OCI-LY7 (cell line): ENCODE data around the gene FAM9C. TPM values are rescaled to one million over a fixed set of nuclear protein-coding genes. Genes with fewer than 3 reads are reported as not detected.

Experiments
- BruUV-seq: library from RNA; stranded (reverse); fragments of 400-500 nt; replicated peaks from 2 replicates; lab custom pipeline; 2021; lab: Mats Ljungman, UMichigan
- CTCF ChIA-PET: fragments of 300-600 bp; sonication (Branson Sonifier 250); formaldehyde crosslinking; loops from one replicate; lab custom pipeline; 2022; ENCODE audit warnings: antibody characterized with exemption; ENCODE audit not compliant: unreplicated experiment; lab: Charles Lee
- POLR2A ChIA-PET: fragments of 300-600 bp; sonication (Branson Sonifier 250); formaldehyde crosslinking; loops from one replicate; lab custom pipeline; 2022; ENCODE audit warnings: antibody characterized with exemption; lab: Charles Lee
- DNase-seq: peaks from one replicate; pipeline ENCODE4 v3.0.0-alpha.2; 2015; ENCODE audit warnings: low spot score
- H2AFZ ChIP-seq: fragments of 200-600 bp; sonication (generic), shearing (Covaris generic); 2 replicates; pipeline ENCODE4 v1.6.1; 2014; ENCODE audit warnings: mild to moderate bottlenecking, antibody characterized with exemption, low read length, moderate library complexity
- H3K27ac ChIP-seq: fragments of 200-600 bp; sonication (generic); 2 replicates; pipeline ENCODE4 v1.5.1; 2014; ENCODE audit warnings: mixed run types, low read depth, mild to moderate bottlenecking, moderate library complexity, low read length, inconsistent platforms; ENCODE audit not compliant: poor library complexity, severe bottlenecking
- H3K36me3 ChIP-seq: fragments of 200-600 bp; sonication (generic); 2 replicates; pipeline ENCODE4 v1.6.1; 2014; ENCODE audit warnings: mild to moderate bottlenecking, antibody characterized with exemption, low read length, moderate library complexity, mixed read lengths; ENCODE audit not compliant: insufficient read depth
- H3K4me1 ChIP-seq: fragments of 200-600 bp; sonication (generic); 2 replicates; pipeline ENCODE4 v1.5.1; 2014; ENCODE audit warnings: mild to moderate bottlenecking, low read length; ENCODE audit not compliant: insufficient read depth, poor library complexity, severe bottlenecking
- H3K4me2 ChIP-seq: fragments of 200-600 bp; sonication (generic); 2 replicates; pipeline ENCODE4 v1.6.1; 2014; ENCODE audit warnings: mild to moderate bottlenecking, low read length
- H3K4me3 ChIP-seq: fragments of 200-600 bp; sonication (generic); 2 replicates; pipeline ENCODE4 v1.5.1; 2014; ENCODE audit warnings: mild to moderate bottlenecking, low read depth, low read length; ENCODE audit not compliant: poor library complexity, severe bottlenecking
- H3K79me2 ChIP-seq: fragments of 200-600 bp; sonication (generic); 2 replicates; pipeline ENCODE4 v1.6.1; 2016; ENCODE audit warnings: low read depth, mild to moderate bottlenecking, low read length, moderate library complexity, mixed read lengths; ENCODE audit not compliant: insufficient read depth
- H3K9me2 ChIP-seq: fragments of 200-600 bp; sonication (generic); 2 replicates; pipeline ENCODE4 v1.6.1; 2016; ENCODE audit warnings: mild to moderate bottlenecking, low read length, mixed read lengths; ENCODE audit not compliant: insufficient read depth
- H3K9me3 ChIP-seq: fragments of 200-600 bp; sonication (generic); 2 replicates; pipeline ENCODE4 v1.6.1; 2014; ENCODE audit warnings: mild to moderate bottlenecking, mixed run types, low read length, mixed read lengths
- H4K20me1 ChIP-seq: fragments of 200-600 bp; sonication (generic); 2 replicates; pipeline ENCODE4 v1.6.1; 2014; ENCODE audit warnings: mild to moderate bottlenecking, antibody characterized with exemption, low read length, moderate library complexity, mixed read lengths; ENCODE audit not compliant: insufficient read depth
- EZH2phosphoT487 ChIP-seq: fragments of 200-600 bp; sonication (generic); IDR thresholded peaks from 2 replicates; pipeline ENCODE4 v1.6.1; 2018; ENCODE audit warnings: low read depth, borderline replicate concordance, mild to moderate bottlenecking, mixed run types, antibody characterized with exemption, low read length, moderate library complexity, mixed read lengths
- intact Hi-C: fragments of 100-400 bp; cut with micrococcal nuclease; formaldehyde crosslinking; loops from one replicate; pipeline ENCODE4 v1.10.0; 2022; ENCODE audit not compliant: unreplicated experiment
- total RNA-seq, 2 experiments: library from RNA; depleted of rRNA in 1 of 2; stranded (reverse); fragments of >200 nt in 1 of 2; shearing (Covaris generic) in 1 of 2; gene quantifications; 2 replicates each; pipeline ENCODE4 v1.2.3, GENCODE V29; 2014 to 2022
- TF ChIP-seq, protein P1 (sequence below): fragments of 200-600 bp; sonication (generic); conservative IDR thresholded peaks from 2 replicates; pipeline ENCODE4 v1.5.1; 2014; ENCODE audit warnings: mild to moderate bottlenecking, antibody characterized with exemption, low read length, moderate library complexity, mixed read lengths

The FAM9C gene
- total RNA-seq, 2 experiments from 2014 or later: not detected

DNA sequence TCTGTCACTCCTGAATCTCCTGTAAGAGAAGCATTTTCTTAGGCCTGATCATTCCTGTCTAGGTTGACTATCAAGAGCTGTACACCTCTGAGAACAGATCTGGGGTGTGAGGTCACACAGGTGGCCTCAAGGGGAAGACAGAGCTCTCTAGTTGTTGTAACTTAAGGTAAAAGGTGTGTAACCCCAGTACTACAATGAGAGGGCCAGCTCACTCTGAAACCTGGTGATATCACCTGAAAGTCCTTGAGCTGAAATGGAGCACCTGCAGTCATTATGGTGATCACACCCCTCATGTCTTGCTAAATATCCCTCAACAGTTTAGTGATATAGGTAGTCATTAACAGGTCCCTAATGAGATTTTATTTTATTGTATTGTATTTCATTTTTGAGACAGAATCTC, 8.8 kb upstream of the FAM9C start:
- ChIA-PET CTCF (interaction anchor here (0.7 kb wide), 1 partner anchor 102 kb away, joined by 3 read pairs; no protein-coding TSS in a partner anchor), POLR2A (interaction anchor here (0.6 to 1.6 kb wide), 4 partner anchors 10 to 122 kb away, joined by 3 to 6 read pairs (median 4); no protein-coding TSS in a partner anchor)
- Histone ChIP-seq H3K4me2 (no peak overlapping the region), H2AFZ (no peak overlapping the region), H3K79me2 (no peaks in the 10 kb centered on the region), H3K36me3 (no peaks in the 10 kb centered on the region), H3K4me1 (peaks cover 11% of the 10 kb centered on the region), H3K4me3 (no peak overlapping the region), H4K20me1 (no peaks in the 10 kb centered on the region), H3K9me2 (no peaks in the 10 kb centered on the region), H3K27ac (no peak overlapping the region), H3K9me3 (no peaks in the 10 kb centered on the region)
- intact Hi-C loops: no loop called here
- no TSS peak for BruUV-seq
- TF ChIP-seq, protein P1, sequence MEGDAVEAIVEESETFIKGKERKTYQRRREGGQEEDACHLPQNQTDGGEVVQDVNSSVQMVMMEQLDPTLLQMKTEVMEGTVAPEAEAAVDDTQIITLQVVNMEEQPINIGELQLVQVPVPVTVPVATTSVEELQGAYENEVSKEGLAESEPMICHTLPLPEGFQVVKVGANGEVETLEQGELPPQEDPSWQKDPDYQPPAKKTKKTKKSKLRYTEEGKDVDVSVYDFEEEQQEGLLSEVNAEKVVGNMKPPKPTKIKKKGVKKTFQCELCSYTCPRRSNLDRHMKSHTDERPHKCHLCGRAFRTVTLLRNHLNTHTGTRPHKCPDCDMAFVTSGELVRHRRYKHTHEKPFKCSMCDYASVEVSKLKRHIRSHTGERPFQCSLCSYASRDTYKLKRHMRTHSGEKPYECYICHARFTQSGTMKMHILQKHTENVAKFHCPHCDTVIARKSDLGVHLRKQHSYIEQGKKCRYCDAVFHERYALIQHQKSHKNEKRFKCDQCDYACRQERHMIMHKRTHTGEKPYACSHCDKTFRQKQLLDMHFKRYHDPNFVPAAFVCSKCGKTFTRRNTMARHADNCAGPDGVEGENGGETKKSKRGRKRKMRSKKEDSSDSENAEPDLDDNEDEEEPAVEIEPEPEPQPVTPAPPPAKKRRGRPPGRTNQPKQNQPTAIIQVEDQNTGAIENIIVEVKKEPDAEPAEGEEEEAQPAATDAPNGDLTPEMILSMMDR: no peak
- no peak for TF ChIP-seq EZH2phosphoT487
- DNase-seq: no peak

DNA sequence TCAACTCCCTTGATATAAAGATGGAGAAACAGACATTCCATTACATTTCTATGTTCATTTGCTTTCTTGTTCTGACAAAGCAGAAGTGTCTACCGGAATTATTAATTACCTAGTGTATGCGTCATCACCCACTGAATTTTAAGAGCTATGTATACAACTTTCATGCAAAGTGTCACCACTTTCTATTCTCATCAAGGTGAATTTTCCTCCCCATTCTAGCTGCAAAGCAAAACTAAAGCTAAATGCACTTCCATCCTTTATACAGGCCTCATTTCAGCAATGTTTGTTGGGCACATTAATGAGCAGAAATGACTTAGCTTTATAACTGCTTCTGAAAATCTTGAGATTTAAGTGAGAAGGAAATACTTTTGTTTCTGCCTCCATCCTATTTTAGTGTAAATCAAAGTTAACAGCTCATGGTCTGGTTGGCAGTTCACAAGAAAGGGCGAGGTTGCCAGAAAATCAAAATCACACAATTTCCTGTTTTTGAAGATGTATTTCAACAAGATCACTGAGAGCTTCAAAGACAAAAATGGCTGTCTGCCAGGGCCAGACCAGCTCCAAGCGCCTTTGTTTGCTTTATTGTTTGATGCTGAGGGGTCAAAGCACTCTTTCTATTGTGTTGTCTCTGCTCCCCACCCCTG, 7.2 kb upstream of the FAM9C start:
- intact Hi-C loops: no loop called here
- Histone ChIP-seq H3K4me2 (no peak overlapping the region), H3K4me1 (peaks cover 11% of the 10 kb centered on the region), H3K4me3 (no peak overlapping the region), H2AFZ (peak overlapping the region; percentile 95), H3K36me3 (no peaks in the 10 kb centered on the region), H3K9me2 (no peaks in the 10 kb centered on the region), H4K20me1 (no peaks in the 10 kb centered on the region), H3K27ac (no peak overlapping the region), H3K79me2 (no peaks in the 10 kb centered on the region), H3K9me3 (no peaks in the 10 kb centered on the region)
- no TSS peak for BruUV-seq
- no peak for TF ChIP-seq EZH2phosphoT487
- TF ChIP-seq, protein P1: no peak
- POLR2A ChIA-PET: interaction anchor here (0.7 to 1.6 kb wide), 9 partner anchors 9 to 55 kb away, joined by 3 to 11 read pairs (median 4); no protein-coding TSS in a partner anchor
- CTCF ChIA-PET: interaction anchor here (1.0 kb wide), 1 partner anchor 30 kb away, joined by 3 read pairs; no protein-coding TSS in a partner anchor
- DNase-seq: peak; percentile 12

DNA sequence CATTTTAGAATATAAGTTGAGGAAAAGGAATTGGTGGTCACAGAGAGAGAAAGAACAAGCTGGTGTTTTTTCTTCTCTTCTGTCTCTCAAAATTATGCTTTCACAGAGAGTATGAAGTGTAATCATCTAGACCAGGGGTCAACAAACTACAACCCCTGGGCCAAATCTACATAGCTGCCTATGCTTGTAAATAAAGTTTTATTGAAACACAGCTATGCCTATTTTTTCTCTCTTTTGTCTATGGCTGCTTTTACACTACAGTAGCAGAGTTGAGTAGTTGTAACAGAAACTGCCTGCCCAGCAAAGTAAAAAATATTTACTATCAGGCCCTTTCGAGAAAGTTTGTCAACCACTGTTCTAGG, 6.7 kb upstream of the FAM9C start:
- ChIA-PET CTCF (interaction anchor here (1.0 kb wide), 1 partner anchor 31 kb away, joined by 3 read pairs; no protein-coding TSS in a partner anchor), POLR2A (interaction anchor here (0.8 to 1.6 kb wide), 6 partner anchors 9 to 45 kb away, joined by 3 to 11 read pairs (median 4); no protein-coding TSS in a partner anchor)
- H3K9me3 ChIP-seq: no peaks in the 10 kb centered on the region
- no TSS peak for BruUV-seq
- peaks cover 11% of the 10 kb centered on the region for H3K4me1 ChIP-seq
- no peak overlapping the region for H3K4me2 ChIP-seq
- H3K36me3 ChIP-seq: no peaks in the 10 kb centered on the region
- H3K27ac ChIP-seq: no peak overlapping the region
- H3K4me3 ChIP-seq: no peak overlapping the region
- intact Hi-C loops: no loop called here
- peak overlapping the region; percentile 95; the same call in 1 of the 2 replicates for H2AFZ ChIP-seq
- no peaks in the 10 kb centered on the region for H3K79me2 ChIP-seq
- no peaks in the 10 kb centered on the region for H4K20me1 ChIP-seq
- DNase-seq: no peak
- TF ChIP-seq EZH2phosphoT487: no peak
- TF ChIP-seq, protein P1: no peak
- H3K9me2 ChIP-seq: no peaks in the 10 kb centered on the region
